NCI-H526 treated with DMSO at 0.1 percent for 48 hours (cell line): Measurements from ENCODE around the gene IGFL1.
"Not testable (repeated sequence)": the region's sequence is repeated elsewhere in the genome, so short reads cannot be mapped to it uniquely, and the experiment has no call there.

Source experiments
- DNase-seq: peaks from one replicate; lab custom pipeline; 2025; lab: John Stamatoyannopoulos, UW

The IGFL1 gene

GRCh38 chr19:46224773-46225172, 4.8 kb upstream of the IGFL1 start:
- no peak for DNase-seq

DNA sequence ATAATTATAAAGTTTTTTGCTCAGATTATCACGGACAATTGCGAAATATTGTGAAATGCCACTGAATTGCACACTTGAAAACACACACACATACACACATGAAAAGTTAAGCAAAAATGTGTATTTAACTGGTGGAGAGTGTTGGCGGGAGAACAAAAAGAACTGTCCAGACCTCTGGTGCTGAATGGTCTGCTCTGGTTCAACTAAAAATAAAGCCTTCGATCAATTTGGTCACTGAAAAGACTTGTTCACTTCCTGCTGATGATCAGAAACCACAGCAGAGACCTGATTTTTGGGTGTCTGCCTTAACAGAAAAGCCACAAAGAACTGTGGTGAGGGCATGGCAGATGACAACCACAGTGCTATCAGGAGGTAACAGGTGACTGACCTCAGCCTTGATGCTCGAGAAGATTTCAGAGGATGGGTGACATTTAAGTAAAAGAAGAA, 4.0 kb upstream of the IGFL1 start:
- DNase-seq, result no peak

GRCh38 chr19:46226438-46226973, 3.0 kb upstream of the IGFL1 start:
- no peak for DNase-seq

DNA sequence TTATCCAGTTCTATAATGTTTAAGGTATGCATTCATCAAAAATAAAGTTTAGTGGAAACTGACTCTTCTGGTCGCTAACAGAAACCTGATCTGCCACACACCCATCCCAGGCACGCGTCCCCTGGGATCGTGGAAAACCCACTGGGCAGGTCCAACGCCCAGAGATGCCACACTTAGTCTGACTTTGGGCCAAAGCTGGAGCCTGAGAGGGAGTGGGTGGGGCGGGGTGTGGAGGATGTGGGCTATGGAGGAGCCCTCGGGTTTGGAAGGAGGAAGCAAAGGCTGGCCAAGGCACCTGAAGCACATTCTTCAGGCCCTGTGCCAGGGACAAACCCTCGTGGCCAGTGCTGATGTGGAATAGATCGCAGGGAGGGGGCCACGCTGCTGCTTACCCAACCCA, 2.5 kb downstream of the IGFL1 start:
- no peak for DNase-seq

- no peak for DNase-seq
Measured at GRCh38 chr19:46232468-46232867, 2.9 kb downstream of the IGFL1 start.

DNA sequence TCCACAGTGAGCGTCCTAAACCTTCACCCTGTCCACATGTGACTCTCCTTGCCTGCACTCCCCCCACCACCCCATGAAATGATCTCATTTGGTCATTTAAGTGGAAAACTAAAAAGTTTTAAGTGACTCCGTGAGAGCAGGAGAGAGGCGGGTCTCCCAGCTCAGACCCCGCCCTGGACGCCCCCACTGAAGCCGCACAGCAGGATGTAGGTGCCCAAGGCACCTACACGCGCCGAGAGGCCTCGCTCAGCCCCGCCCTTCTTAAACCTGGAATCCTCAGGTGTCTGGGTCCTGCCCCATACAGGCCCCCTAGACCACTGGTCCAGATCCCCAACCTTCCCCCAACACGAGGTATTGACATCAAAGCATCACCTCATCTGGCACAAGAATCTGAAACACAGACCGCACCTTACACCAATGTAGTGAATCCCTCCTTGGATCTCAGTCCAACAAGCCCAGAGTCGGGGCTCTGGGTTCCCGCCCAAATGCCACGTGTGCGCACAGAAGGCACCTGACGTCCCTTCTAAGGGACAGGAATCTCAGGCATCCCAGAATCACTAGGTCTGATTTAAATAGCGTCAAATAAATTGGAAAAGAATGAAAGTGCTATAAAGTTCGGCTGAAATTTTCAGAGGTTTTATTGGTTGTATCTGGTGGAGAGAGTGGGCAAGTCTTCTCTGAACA, 3.5 kb downstream of the IGFL1 start:
- no peak for DNase-seq

GRCh38 chr19:46233871-46234270, 4.3 kb downstream of the IGFL1 start:
- DNase-seq, result not testable (repeated sequence)

GRCh38 chr19:46238141-46238540, 8.6 kb downstream of the IGFL1 start:
- not testable (repeated sequence) for DNase-seq

GRCh38 chr19:46239193-46240024, 9.9 kb downstream of the IGFL1 start:
- no peak for DNase-seq

DNA sequence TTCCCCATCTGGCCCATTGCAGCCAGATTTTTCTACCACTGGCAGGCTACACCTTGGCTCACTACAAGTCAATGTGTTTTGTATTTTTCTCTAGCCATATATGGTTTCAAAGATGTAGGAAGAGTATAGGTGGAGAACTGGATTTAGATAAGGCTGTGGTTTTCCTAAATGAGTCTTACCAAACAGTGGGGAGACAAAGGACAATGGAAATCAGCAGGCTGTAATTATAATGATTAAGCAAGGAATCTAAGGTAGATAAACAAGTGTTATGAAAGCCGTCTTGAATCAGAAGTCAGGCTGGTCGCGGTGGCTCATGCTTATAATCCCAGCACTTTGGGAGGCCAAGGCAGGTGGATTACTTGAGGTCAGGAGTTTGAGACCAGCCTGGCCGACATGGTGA, 11.2 kb downstream of the IGFL1 start:
- DNase-seq, result no peak

- DNase-seq, result no peak
Measured at GRCh38 chr19:46241626-46242025, 12.1 kb downstream of the IGFL1 start.

DNA sequence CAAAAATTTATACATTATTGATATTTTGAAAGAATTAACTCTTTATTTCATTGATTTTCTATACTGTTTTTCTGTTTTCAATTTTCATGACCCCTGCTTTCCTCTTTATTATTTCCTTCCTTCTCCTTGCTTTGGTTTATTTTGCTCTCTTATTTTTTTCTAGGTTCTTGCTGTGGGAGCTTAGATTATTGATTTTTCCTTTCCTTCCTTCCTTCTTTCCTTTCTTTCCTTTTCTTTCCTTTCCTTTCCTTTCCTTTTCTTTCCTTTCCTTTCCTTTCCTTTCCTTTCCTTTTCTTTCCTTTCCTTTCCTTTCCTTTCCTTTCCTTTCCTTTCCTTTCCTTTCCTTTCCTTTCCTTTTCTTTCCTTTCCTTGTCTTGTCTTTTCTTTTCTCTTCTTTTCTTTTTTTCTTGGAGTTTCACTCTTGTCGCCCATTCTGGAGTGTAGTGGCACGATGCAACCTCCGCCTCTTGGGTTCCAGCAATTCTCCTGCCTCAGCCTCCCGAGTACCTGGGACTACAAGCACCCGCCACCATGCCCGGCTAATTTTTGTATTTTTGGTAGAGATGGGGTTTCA, 13.6 kb downstream of the IGFL1 start:
- DNase-seq, result not testable (repeated sequence)

DNA sequence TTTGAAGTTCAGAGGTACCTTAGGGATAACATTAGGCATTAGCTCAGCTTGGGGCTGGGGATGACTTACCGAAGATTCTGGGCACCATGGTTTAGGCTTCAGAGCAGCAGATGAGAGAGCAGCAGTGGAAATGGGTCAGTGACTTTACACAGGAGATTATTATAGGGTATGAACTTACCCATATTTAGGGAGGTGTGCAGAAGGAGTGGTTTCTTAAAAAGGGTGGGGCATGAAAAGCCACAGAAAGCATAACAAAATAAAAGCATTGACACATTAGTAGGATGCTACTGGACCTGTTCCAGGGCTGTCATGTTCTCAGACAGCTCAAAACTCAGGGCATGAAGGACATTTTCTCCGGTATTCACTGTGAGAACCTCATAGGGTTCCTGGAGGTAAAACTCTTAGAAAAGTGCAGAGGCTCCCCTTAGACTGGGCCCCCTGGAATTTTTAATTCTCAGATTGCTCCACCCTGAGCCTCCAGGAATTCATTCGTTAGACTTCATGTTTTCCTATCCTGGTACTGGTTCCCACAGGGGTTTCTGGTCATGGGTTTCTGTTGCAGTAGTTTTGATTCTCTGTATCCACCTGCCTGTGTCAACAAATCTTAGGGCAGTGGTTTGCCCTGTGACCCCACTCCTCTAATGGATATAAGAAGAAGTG, 20.7 kb downstream of the IGFL1 start:
- DNase-seq, result no peak

- no peak for DNase-seq
Measured at GRCh38 chr19:46251416-46251815, 21.9 kb downstream of the IGFL1 start.

- no peak for DNase-seq
Measured at GRCh38 chr19:46254776-46255175, 25.2 kb downstream of the IGFL1 start.

GRCh38 chr19:46256855-46257254, 27.3 kb downstream of the IGFL1 start:
- DNase-seq, result no peak

- DNase-seq, result not testable (repeated sequence)
Measured at GRCh38 chr19:46261501-46261900, 32.0 kb downstream of the IGFL1 start.

GRCh38 chr19:46262684-46263296, 33.2 kb downstream of the IGFL1 start:
- not testable (repeated sequence) for DNase-seq

DNA sequence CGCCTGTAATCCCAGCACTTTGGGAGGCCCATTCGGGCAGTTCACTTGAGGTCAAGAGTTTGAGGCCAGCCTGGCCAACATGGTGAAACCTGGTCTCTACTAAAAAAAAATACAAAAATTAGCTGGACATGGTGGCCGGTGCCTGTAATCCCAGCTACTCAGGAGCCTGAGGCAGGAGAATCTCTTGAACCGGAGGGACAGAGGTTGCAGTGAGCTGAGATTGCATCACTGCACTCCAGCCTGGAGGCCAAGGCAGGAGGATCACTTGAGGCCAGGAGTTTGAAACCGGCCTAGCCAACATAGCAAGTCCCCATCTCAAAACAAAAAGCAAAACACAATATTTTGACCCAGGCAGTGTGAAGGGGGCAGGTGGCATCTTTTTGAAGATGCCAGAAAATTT, 35.3 kb downstream of the IGFL1 start:
- not testable (repeated sequence) for DNase-seq

DNA sequence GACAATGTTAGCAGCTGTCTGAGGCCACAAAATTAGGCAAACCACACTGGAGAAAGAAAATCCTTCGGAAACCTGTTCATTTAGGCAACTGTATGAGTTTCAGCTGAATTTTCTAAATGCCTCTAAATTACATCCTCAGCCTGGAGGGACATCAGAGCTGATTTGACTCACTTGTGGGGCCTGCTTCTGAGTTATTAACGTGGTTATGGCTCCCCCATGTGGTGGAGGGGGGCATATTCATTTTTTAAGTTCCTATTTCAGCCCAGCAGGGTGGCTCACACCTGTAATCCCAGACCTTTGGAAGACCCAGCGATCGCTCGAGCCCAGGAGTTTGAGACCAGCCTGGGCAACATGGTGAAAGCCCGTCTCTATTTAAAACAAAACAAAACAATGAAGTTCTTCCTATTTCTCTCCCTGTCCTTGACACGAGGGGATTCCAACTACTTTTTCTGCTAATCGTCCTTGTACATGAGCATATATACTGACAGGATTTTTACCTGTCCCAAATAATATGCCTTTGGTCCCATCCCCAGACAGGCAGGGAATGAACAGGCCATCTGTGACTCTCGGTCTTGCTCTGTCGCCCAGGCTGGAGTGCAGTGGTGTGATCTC, 35.8 kb downstream of the IGFL1 start:
- peak; percentile 64 for DNase-seq

DNA sequence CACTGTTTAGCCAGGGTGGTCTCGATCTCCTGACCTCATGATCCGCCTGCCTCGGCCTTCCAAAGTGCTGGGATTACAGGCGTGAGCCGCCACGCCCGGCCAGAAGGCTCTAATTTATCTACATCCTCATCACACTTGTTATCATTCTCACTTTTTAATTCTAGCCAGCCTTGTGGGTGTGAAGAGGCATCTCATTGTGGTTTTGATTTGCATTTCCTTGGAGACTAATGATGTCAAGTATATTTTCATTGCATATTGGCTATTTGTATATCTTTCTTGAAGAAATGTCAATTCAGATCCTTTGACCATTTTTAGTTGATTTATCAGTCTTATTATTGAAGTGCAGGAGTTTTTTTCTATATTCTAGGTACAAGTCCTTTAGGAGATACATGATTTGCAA, 39.6 kb downstream of the IGFL1 start:
- no peak for DNase-seq
